Measurements from ENCODE around the gene TLK1.

DNA sequence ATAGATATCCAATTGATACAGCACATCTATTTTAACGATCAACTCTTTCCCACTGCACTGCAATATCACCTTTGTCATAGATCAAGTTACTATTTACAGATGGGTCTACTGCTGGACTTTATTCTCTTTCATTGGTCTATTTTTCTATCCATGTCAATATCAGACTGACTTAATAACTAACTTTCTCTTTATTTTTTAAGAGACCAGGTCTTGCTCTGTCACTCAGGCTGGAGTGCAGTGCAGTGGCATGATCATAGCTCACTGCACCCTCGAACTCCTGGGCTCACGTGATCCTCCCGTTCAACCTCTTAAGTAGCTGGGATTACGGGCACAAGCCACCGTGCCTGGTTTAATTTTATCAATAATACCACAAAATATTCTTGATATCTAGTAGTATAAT, 71.2 kb downstream of the TLK1 start:
- TF ChIP-seq, protein P1, sequence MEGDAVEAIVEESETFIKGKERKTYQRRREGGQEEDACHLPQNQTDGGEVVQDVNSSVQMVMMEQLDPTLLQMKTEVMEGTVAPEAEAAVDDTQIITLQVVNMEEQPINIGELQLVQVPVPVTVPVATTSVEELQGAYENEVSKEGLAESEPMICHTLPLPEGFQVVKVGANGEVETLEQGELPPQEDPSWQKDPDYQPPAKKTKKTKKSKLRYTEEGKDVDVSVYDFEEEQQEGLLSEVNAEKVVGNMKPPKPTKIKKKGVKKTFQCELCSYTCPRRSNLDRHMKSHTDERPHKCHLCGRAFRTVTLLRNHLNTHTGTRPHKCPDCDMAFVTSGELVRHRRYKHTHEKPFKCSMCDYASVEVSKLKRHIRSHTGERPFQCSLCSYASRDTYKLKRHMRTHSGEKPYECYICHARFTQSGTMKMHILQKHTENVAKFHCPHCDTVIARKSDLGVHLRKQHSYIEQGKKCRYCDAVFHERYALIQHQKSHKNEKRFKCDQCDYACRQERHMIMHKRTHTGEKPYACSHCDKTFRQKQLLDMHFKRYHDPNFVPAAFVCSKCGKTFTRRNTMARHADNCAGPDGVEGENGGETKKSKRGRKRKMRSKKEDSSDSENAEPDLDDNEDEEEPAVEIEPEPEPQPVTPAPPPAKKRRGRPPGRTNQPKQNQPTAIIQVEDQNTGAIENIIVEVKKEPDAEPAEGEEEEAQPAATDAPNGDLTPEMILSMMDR (IDR thresholded peaks at IDR 0.05), result no peak
- no peak for TF ChIP-seq POLR2A (IDR thresholded peaks at IDR 0.05)

Data from sigmoid colon (tissue), 3 donors.